ENCODE measurements around the gene MACROD2. TPM values are rescaled to one million over a fixed set of nuclear protein-coding genes. Genes with fewer than 3 reads are reported as not detected.

MACROD2 gene
- total and polyA plus RNA-seq, 4 donors: 0.66 to 10.5 (median 3.3) TPM

DNA sequence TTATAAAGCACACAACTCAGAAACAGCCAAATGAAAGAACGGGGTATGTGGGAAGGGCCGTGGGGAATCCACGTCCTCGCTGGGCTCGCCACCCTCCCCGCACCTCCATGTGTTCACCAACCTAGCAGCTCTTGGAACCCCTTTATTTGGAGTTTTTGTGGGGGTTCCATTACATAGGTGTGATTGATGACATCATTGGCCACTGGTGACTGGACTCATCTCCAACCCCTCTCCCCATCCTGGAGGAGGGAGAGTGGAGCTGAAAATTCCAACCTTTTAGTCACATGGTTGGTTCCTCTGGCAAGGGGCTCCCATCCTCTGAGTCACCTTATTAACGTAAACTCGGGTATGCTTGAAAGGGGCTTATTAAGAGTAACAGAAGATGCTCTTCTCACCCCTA lies 934.1 kb downstream of the MACROD2 start:
- Histone ChIP-seq H3K9ac (ENCODE audit: low read depth in 1 of 2, low read length in 2 of 2) (no peak overlapping the region), H3K27ac (ENCODE audit: low read depth in 1 of 2, low read length in 2 of 2) (no peak overlapping the region), H3K27me3 (ENCODE audit: control insufficient read depth in 4 of 4, insufficient read depth in 4 of 4, low read length in 3 of 4) (no peaks in the 10 kb centered on the region), H3K9me3 (ENCODE audit: control insufficient read depth in 4 of 4, low read length in 3 of 4) (no peaks in the 10 kb centered on the region), H3K4me3 (ENCODE audit: low read depth in 1 of 3, low read length in 3 of 3) (no peak overlapping the region), H3K4me1 (ENCODE audit: control insufficient read depth in 4 of 4, insufficient read depth in 4 of 4, low read length in 3 of 4) (no peaks in the 10 kb centered on the region), H3K36me3 (ENCODE audit: control insufficient read depth in 4 of 4, insufficient read depth in 3 of 4, low read depth in 1 of 4, low read length in 3 of 4) (no peaks in the 10 kb centered on the region)
- TF ChIP-seq RXRA (IDR thresholded peaks at IDR 0.05) (no peak), HNF4G (IDR thresholded peaks at IDR 0.05) (no peak), GABPA (IDR thresholded peaks at IDR 0.05 in 1 of 2, conservative IDR thresholded peaks at IDR 0.05 in 1 of 2) (no peak), JUND (IDR thresholded peaks at IDR 0.05) (no peak), FOXA1 (IDR thresholded peaks at IDR 0.05) (no peak), NR2F2 (IDR thresholded peaks at IDR 0.05) (no peak), FOXA2 (IDR thresholded peaks at IDR 0.05) (no peak), HNF4A (conservative IDR thresholded peaks at IDR 0.05) (no peak), TAF1 (conservative IDR thresholded peaks at IDR 0.05) (no peak), EGR1 (IDR thresholded peaks at IDR 0.05; ENCODE audit: low read depth in 2 of 2) (no peak)
- TF ChIP-seq, protein P1, sequence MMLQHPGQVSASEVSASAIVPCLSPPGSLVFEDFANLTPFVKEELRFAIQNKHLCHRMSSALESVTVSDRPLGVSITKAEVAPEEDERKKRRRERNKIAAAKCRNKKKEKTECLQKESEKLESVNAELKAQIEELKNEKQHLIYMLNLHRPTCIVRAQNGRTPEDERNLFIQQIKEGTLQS (IDR thresholded peaks at IDR 0.05): no peak
- TF ChIP-seq, protein P2, sequence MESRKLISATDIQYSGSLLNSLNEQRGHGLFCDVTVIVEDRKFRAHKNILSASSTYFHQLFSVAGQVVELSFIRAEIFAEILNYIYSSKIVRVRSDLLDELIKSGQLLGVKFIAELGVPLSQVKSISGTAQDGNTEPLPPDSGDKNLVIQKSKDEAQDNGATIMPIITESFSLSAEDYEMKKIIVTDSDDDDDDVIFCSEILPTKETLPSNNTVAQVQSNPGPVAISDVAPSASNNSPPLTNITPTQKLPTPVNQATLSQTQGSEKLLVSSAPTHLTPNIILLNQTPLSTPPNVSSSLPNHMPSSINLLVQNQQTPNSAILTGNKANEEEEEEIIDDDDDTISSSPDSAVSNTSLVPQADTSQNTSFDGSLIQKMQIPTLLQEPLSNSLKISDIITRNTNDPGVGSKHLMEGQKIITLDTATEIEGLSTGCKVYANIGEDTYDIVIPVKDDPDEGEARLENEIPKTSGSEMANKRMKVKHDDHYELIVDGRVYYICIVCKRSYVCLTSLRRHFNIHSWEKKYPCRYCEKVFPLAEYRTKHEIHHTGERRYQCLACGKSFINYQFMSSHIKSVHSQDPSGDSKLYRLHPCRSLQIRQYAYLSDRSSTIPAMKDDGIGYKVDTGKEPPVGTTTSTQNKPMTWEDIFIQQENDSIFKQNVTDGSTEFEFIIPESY (IDR thresholded peaks at IDR 0.05): no peak
- 98% methylated on average over 8 of the region's 8 CpGs for WGBS
- DNase-seq (ENCODE audit: low spot score): no peak

DNA sequence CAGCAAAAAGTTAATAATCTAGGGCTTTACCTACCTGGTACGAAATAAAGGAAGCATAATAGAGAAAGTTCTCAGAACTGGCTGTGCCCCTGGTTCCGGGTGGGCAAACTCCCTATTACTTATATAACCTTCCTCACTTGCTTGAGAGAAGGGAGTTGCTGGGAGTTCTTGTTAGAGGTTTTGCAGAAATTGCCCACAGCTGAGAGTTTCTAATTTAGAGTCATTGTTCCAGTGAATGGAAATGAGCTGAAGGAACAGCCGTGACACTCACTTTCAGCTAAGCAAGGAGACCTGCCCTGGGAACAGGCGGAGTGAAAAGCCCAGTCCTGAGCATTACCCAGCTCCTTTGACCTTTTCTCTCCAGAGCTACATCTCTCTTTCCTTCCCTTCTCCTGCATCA lies 936.7 kb downstream of the MACROD2 start:
- no peak for DNase-seq (ENCODE audit: low spot score)
- Histone ChIP-seq H3K4me3 (ENCODE audit: low read depth in 1 of 3, low read length in 3 of 3) (no peak overlapping the region), H3K36me3 (ENCODE audit: control insufficient read depth in 4 of 4, insufficient read depth in 3 of 4, low read depth in 1 of 4, low read length in 3 of 4) (no peaks in the 10 kb centered on the region), H3K27ac (ENCODE audit: low read depth in 1 of 2, low read length in 2 of 2) (no peak overlapping the region), H3K4me1 (ENCODE audit: control insufficient read depth in 4 of 4, insufficient read depth in 4 of 4, low read length in 3 of 4) (no peaks in the 10 kb centered on the region), H3K27me3 (ENCODE audit: control insufficient read depth in 4 of 4, insufficient read depth in 4 of 4, low read length in 3 of 4) (no peaks in the 10 kb centered on the region), H3K9ac (ENCODE audit: low read depth in 1 of 2, low read length in 2 of 2) (no peak overlapping the region), H3K9me3 (ENCODE audit: control insufficient read depth in 4 of 4, low read length in 3 of 4) (no peaks in the 10 kb centered on the region)
- 95% methylated on average over 4 of the region's 4 CpGs for WGBS
- TF ChIP-seq YY1 (IDR thresholded peaks at IDR 0.05): no peak
- no peak for TF ChIP-seq GABPA (IDR thresholded peaks at IDR 0.05 in 1 of 2, conservative IDR thresholded peaks at IDR 0.05 in 1 of 2)

DNA sequence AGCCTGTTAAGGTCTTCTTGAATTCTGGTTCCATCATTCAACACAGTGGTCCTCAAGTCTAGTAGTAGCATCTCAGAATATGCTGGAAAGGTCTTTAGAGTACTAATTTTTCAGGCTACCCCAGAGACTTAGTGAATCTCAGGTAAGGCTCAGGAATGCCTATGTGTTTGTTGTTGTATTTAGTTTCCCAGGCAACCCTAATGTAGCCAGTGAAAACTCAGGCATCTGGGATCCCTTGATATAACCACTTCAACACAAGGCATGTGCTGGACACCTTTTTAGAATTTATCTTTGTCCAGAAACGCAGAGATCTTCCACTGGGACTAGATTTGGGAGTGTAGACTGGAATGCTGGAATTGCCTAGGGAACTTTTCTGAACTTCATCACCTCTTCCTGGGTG lies 940.0 kb downstream of the MACROD2 start:
- Histone ChIP-seq H3K4me1 (ENCODE audit: control insufficient read depth in 4 of 4, insufficient read depth in 4 of 4, low read length in 3 of 4) (no peaks in the 10 kb centered on the region), H3K36me3 (ENCODE audit: control insufficient read depth in 4 of 4, insufficient read depth in 3 of 4, low read depth in 1 of 4, low read length in 3 of 4) (no peaks in the 10 kb centered on the region), H3K27ac (ENCODE audit: low read depth in 1 of 2, low read length in 2 of 2) (no peak overlapping the region), H3K4me3 (ENCODE audit: low read depth in 1 of 3, low read length in 3 of 3) (no peak overlapping the region), H3K9ac (ENCODE audit: low read depth in 1 of 2, low read length in 2 of 2) (no peak overlapping the region), H3K27me3 (ENCODE audit: control insufficient read depth in 4 of 4, insufficient read depth in 4 of 4, low read length in 3 of 4) (no peaks in the 10 kb centered on the region), H3K9me3 (ENCODE audit: control insufficient read depth in 4 of 4, low read length in 3 of 4) (no peaks in the 10 kb centered on the region)
- TF ChIP-seq, protein P2 (IDR thresholded peaks at IDR 0.05): no peak
- TF ChIP-seq HNF4G (IDR thresholded peaks at IDR 0.05): no peak
- TF ChIP-seq NR2F2 (IDR thresholded peaks at IDR 0.05): no peak
- TF ChIP-seq SP1 (IDR thresholded peaks at IDR 0.05): no peak
- TF ChIP-seq TAF1 (conservative IDR thresholded peaks at IDR 0.05): no peak
- no peak for TF ChIP-seq HNF4A (conservative IDR thresholded peaks at IDR 0.05)
- TF ChIP-seq FOXA1 (IDR thresholded peaks at IDR 0.05): no peak
- 79% methylated on average over 1 of the region's 1 CpG for WGBS
- no peak for DNase-seq (ENCODE audit: low spot score)

Data from liver (tissue), 9 donors.